Upper lobe of left lung (tissue), 4 donors: ENCODE results near the gene INTU.

Experiments
- CTCF ChIP-seq, 6 experiments: fragments of 450-650 bp in 4 of 6; fragments of 200-600 bp in 2 of 6; sonication (generic) in 2 of 6; IDR thresholded peaks; one replicate each; pipeline ENCODE4 v1.5.1; 2016 to 2019; ENCODE audit warnings: antibody characterized with exemption in 6 of 6
- EP300 ChIP-seq, 4 donors: sonication (generic); formaldehyde crosslinking; IDR thresholded peaks; one replicate each; pipeline ENCODE4 v1.5.1; 2017; ENCODE audit warnings: antibody characterized with exemption in 4 of 4, control low read depth in 2 of 4
- POLR2A ChIP-seq, 4 donors: fragments of 450-650 bp; IDR thresholded peaks; one replicate each; pipeline ENCODE4 v1.5.1; 2016 to 2017; ENCODE audit warnings: antibody characterized with exemption in 4 of 4, mild to moderate bottlenecking in 2 of 4

- no peak for TF ChIP-seq POLR2A (IDR thresholded peaks at IDR 0.05)
- no peak for TF ChIP-seq CTCF (IDR thresholded peaks at IDR 0.05)
- TF ChIP-seq EP300 (IDR thresholded peaks at IDR 0.05): no peak
Measured at GRCh38 chr4:127660284-127660885, 27.6 kb downstream of the INTU start.
